Right hindlimb (tissue), 1 donor: ENCODE data around the gene ARID5A.
A peak's percentile ranks its signal among the peaks of the same experiment; 100 is the strongest.

Experiments
- DNase-seq: peaks from one replicate; pipeline ENCODE4 v3.0.0-alpha.2; 2018

The ARID5A gene

DNA sequence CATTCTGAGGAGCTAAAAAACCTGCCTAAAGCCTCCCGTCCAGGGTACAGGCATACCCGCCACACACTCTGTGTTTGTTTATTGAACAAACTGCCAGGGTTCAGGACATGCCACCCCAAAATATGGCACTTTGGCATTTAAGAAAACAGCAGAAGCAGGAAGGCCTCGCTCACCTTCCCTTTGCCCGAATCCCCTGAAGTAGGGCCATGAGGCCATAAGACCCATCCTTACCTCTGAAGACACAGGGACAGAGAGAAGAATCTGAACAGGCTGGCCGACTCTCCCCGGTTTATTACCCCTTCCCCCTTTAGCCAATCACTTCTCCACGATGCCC, 29.7 kb upstream of the ARID5A start:
- DNase-seq, result no peak

DNA sequence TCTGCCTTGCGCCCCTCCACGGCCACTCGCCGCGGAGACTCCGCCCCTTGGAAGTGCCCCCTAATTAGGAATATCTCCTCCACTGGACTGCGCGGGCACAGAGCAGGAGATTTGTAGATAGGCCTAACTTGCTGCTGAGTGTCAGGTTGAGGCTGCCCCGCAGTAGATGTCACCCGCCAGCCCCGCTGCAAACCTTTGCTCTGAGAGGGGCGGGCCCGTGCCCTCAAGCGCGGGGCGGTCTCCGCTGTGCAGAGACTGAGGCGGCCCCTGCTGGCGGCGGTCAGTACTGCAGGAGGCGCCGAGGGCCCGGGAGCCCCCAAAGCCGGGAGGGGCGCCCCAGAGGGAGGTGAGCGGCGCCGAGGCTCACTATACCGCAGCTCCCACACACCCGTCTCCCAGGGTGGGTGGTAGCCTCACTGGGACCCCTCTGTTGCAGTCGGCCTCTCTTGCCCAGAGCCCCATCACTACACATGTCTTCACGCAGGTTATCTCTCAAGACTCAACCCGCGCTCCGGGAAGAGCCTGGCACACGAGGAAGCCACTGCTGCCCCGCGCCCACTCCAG, 28.5 kb upstream of the ARID5A start:
- DNase-seq, result peak; percentile 70

GRCh38 chr2:96508521-96509113, 27.9 kb upstream of the ARID5A start:
- DNase-seq, result no peak

DNA sequence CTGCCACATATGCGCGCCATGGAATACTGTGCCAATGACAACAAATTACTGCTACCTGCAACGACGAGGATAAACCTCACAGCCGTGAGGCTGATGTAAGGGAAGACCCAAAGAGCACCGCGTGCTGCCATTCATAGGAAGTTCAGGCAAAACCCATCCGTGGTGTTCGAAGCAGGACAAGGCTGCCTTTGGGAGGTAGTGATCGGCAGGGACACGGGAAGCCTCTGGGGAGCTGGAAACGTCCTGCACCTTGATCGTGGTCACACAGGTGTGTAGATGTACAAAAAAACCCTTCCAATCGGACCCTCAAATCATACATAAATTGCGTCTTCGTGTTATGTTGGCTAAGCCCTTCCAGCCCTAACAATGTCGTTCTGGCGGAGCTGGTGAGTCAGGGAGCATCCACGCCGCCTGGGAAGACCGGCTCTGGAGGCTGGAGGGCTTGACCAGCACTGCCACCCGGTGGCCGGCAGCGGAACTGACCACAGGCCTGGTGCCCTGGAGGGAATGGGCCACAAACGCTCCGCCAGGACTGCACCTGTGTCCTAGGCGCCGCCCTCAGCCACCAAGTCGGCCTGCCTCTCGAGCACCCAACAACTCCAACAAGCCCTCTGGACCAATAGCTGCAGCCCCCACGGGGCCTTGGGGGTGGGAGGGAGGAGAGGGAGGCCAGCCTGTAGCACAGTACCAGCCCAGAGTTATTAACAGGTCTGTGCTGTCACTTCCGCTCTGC, 27.3 kb upstream of the ARID5A start:
- peak; percentile 84 for DNase-seq

DNA sequence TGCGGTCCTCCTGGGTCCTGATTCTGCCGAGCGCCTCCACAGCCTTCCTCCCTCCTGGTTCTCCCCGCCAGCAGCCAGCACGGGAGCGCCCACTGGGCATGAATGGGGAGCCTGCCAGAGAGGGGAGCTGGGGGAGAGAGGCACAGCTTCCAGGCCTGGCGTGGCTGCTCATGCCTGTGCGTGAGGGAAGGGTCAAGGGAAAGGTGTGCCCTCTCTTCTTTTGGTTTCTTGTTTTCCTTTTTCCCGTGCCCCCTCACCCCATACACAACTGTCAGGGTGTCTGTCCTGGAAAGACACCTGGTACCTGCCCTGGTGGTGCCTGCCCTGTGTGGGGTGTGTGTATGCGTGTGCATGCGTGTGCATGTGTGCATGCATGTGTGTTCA, 26.7 kb upstream of the ARID5A start:
- no peak for DNase-seq

DNA sequence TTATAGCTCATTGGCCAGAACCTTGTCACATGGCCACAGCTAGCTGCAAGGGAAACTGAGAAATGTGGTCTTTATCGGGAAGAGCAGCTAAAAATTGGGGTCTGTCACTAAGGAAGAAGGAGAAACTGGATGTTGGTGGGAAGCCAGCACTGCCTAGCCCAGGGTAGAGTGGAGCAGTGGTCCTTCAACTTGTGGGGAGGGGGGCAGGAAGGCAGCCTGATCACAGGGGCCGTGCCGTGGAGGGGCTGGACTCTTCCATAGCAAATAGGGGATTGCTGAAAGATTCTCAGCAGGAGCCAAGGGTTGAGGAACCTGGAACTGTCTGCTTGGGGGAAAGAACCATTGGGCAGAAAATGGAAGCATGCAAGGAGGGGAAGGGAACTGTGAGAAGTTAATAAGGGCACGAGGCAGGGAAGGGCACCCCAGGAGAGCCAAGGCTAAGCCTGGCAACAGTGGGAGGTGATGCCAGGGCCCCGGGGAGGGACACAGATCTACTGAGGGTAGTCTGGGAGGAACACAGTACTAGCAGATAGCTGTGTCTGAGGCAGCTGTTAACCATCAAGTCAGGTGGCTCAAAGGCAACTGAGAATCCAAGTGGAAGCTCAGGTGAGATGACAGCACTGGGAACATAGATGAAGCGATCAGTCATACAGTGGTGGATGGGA, 25.5 kb upstream of the ARID5A start:
- no peak for DNase-seq

DNA sequence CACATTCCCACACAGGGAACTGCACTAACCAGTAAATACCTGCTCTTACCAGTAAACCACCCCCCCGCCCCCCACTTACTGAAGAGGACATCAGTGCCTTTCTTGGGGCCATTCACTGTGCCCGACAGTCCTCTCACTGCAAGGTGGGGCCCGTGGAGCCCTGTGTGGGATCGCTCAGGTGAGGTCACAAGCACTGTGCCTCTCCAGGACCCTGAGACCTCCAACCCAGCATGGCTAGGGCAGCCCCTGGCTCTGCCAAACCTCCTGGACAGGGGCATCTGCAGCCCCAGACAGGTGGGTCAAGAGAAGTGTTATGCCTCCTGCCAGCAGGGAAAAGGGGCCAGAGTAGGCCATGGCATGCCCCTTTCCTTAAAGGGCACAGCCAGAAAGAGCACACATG, 24.7 kb upstream of the ARID5A start:
- no peak for DNase-seq

GRCh38 chr2:96512341-96512740, 24.2 kb upstream of the ARID5A start:
- DNase-seq, result no peak

DNA sequence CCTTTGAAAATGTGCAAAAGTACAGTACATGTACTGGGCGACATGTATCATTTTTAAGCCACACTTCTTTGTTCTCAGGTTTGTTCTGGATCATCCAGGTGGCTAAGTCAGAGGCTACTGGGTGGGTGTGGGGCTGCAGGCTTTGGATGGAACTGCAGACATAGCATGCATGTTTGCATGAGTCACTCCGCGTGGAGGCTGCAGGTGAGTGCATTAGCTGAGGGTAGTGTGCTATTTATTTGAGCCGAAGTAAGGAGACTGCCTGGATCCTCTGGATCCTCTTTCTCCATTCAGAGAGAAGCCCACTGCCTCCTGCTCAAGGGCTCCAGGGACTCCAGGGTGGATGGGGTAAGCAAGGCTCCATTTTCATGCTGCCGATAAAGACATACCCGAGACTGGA, 22.0 kb upstream of the ARID5A start:
- no peak for DNase-seq

- no peak for DNase-seq
Observed at GRCh38 chr2:96517079-96517478, 19.5 kb upstream of the ARID5A start.

- no peak for DNase-seq
Observed at GRCh38 chr2:96520231-96520630, 16.3 kb upstream of the ARID5A start.

GRCh38 chr2:96520697-96521096, 15.9 kb upstream of the ARID5A start:
- no peak for DNase-seq

DNA sequence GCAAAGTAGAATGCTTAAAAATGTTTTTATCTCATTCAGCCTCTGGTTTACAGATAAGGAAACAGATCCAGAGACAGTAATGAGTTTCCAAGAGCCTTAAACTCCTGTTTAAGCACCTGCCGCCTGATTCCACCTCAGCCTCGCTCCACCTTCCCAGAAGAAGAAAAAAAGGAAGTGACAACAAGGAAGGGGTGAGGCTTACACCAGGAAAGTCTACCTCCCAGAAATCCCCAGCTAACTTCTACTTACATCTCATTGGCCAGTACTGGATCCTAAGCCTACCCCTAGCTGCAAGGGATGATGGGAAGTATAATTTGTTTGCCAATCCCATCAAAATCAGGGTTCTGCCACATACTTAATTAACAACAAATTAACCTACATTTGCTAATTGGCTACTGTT, 15.3 kb upstream of the ARID5A start:
- DNase-seq, result no peak

DNA sequence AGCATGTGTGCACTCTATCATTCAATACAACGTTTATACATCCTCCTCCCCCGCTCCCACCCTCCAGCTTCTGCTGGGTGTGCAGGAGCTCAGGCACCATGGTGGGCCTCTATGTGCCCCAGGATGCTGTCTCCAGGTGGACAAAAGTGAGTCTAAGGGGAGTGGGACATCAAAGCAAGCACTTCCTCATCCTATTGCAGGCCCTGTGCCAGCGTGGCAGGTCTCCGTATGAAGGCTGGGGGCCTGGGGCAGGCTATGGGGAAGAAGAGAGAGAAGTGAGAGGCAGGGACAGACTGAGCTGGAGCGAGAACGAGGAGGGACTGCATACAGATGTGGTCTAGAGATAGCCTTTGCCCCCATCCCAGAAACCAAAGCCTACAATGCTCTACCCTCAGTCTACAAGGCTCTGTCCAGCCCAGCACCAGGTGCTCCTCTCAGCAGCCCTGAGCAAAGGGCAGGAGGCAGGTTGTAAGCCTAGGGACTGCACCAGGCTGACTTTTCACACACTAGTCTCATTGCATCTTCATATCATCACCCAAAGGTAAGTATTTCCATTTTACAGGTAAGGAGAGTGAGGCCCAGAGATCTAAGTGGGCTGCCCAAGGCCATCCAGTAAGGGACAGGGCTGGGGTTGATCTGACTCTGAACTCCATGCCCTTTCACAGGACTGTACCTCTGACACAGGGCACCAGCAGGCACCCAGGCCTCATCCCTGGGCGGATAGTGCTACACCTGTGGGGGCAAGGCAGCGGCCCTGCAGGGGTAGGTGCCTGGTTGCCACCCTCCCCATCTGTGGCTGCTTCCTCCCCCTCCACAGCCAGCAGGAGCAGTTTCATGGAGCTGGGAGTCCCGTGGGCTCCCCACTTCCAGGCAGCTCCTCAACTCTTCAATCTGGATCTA, 14.0 kb upstream of the ARID5A start:
- no peak for DNase-seq

DNA sequence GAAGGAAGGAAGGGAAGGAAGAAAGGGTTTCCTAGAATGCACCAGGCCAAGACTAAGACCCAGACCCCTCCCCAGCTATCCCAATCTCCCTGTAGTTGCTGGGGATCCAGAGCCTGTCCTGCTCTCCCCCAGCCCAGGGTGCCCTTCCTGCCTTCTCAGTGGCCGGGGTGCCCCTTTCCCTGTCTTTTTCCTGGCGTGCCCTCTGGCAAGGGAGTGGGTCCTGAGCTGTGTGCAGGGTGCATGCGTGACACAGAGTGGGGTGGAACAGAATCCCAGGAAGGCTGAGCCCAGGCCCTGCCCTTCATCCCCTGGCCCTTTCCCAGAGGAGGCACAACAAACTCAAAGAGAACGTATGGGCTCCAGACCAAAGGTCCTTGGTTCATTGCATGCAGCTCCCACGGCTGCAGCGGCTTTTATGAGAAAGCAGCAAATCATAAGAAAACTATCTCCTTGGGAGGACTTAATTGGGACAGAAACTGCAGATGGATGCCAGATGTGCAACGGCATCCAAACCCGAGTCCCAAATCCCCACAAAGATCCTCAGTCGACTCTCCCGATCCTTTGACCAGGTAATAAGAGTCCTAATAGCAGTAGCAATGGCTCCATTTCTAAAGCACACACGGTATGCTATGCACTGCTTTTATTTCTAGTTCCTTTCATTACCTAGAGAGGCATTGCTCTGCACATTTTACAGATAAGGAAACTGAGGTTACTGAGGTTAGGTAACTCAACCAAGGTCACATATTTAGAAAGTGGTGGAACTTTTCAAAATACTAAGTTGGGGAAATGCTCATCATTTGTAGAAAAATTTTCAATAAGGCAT, 12.7 kb upstream of the ARID5A start:
- DNase-seq, result no peak

GRCh38 chr2:96524482-96525210, 11.9 kb upstream of the ARID5A start:
- no peak for DNase-seq

DNA sequence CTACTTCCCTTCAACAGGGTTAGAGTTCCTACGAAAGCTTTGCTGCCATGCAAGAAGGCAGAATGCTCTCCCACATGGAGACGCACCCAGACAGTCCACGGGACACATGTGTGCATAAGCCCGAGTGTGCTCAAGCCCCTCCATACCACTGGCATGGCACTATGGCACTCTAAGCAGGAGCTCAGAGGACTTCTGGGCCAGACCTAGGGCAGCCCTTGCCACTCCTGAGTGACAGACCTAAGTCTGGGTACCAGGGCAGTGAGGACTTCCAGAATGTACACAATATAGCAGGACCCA, 11.4 kb upstream of the ARID5A start:
- no peak for DNase-seq

DNA sequence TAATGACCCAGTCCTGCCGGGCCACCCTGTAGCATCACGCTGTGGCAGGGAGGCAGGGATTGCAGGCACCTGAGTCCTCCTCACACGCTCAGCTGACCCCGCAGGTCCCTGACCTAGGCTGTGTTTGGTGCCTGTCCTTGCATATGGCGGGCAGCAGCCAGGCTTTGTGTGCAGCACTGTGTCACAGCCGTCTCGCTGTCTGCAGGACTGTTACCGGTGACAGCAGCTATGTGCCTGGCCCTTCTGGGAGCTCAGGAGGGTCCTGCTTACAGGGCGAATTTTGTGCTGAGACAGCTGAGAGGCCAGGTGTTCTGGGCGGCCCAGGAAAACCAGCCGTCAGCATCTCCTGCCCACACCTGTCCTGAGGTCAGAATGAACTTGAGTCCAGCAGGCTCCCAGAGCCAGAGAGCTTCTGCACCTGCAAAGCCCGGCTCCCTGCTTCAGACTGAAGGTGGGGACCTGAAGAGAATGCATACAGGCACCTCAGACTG, 10.4 kb upstream of the ARID5A start:
- DNase-seq, result no peak

- no peak for DNase-seq
Observed at GRCh38 chr2:96526615-96527285, 9.8 kb upstream of the ARID5A start.

GRCh38 chr2:96527286-96528005, 9.1 kb upstream of the ARID5A start:
- peak; percentile 61 for DNase-seq
